Body of pancreas (tissue), 4 donors: ENCODE measurements around the gene SMIM44. TPM values are rescaled to one million over a fixed set of nuclear protein-coding genes. Genes with fewer than 3 reads are reported as not detected.

ENCODE experiments used
- ATAC-seq: fragments of 150-250 bp; one replicate; pipeline ENCODE4 v1.9.1; 2016
- DNase-seq, 4 donors: peaks; one replicate each; pipeline ENCODE4 v3.0.0-alpha.2; 2019
- H3K27ac ChIP-seq, 4 donors: fragments of 200-600 bp; sonication (generic); 1 replicate in 3 of 4; 2 replicates in 1 of 4; pipeline versions ENCODE4 v1.5.1 to v1.6.1; 2016 to 2019; ENCODE audit warnings: mild to moderate bottlenecking in 1 of 4, mixed read lengths in 1 of 4, moderate library complexity in 1 of 4
- H3K27me3 ChIP-seq, 2 donors: fragments of 200-600 bp; sonication (generic); one replicate each; pipeline ENCODE4 v1.6.0; 2016; ENCODE audit warnings: mild to moderate bottlenecking in 1 of 2
- H3K36me3 ChIP-seq, 2 donors: fragments of 200-600 bp; sonication (generic); replicated peaks in 1 of 2; 2 replicates each; pipeline ENCODE4 v1.5.1; 2016; ENCODE audit warnings: low read depth in 2 of 2; ENCODE audit not compliant: insufficient read depth in 1 of 2
- H3K4me1 ChIP-seq: fragments of 200-600 bp; sonication (generic); one replicate; pipeline ENCODE4 v1.6.0; 2016
- H3K4me3 ChIP-seq, 2 donors: fragments of 200-600 bp; sonication (generic); 1 replicate in 1 of 2; 2 replicates in 1 of 2; pipeline ENCODE4 v1.5.1; 2016 to 2019
- H3K9me3 ChIP-seq, 3 donors: fragments of 200-600 bp; sonication (generic); 1 replicate in 2 of 3; 2 replicates in 1 of 3; pipeline ENCODE4 v1.5.1; 2016
- POLR2A ChIP-seq, 3 donors: fragments of 450-650 bp; IDR thresholded peaks; one replicate each; pipeline ENCODE4 v1.6.1; 2016; ENCODE audit warnings: antibody characterized with exemption in 3 of 3, mild to moderate bottlenecking in 2 of 3
- WGBS, 2 donors: methylation state at CpG; one replicate each; pipeline ENCODE4 v1.1.5; 2017; 5-methylcytosine and 5-hydroxymethylcytosine counted together
- intact Hi-C: fragments of 100-400 bp; cut with DNase I; formaldehyde crosslinking; loops from one replicate; pipeline ENCODE4 v1.15.1; 2023
- total RNA-seq, 2 donors: library from RNA; depleted of rRNA; stranded (reverse); fragments of >200 nt; gene quantifications; one replicate each; pipeline ENCODE4 v1.1.0, GENCODE V29; 2016
- TF ChIP-seq, protein P1 (sequence below), 7 experiments: fragments of 450-650 bp in 4 of 7; fragments of 200-600 bp in 3 of 7; sonication (generic) in 3 of 7; IDR thresholded peaks; one replicate each; pipeline ENCODE4 v1.5.1; 2016 to 2019; ENCODE audit warnings: antibody characterized with exemption in 7 of 7

SMIM44 gene
- total RNA-seq, 2 donors from 2014 or later, result not detected

DNA sequence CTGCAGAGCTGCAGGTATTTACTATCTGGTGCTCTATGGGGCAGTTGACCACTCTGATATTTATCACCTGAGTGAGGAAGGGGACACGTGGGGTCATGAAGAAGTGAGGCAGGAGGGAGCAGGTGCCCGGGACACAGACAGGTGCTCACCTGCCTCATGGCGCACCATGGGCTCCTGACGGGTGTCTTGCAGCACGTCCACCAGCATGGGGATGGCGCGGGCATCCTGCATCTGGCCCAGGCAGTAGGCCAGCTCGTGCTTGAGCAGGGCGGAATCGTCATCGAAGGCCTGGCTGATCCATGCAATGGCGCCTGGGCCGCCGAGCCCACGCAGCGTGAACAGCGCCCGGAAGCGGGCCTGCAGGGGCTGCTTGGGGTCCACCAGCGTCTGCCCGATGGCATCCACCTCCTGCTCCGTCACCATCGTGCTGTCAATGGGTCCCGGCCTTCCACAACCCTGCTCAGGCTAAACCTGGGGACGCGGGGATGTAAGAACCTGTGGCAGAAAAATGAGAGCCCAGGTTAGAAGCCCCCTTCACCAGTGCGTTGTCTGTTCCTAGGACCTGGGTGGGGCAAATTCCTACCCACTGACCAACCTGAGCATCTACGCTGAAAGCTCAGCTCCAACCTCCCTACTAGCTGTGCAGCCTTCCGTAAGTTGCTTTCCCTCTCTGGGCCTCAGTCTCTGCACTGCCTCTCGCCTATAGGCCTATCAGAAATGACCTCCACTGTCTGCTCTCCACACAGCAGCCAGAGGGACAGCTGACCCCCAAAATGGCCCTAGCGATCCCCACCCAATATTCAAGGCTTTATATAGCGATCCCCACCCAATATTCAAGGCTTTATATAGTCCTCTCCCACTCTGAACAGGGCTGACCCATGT, 13.4 kb upstream of the SMIM44 start:
- DNase-seq (no peak), ATAC-seq (no peak)
- TF ChIP-seq POLR2A (IDR thresholded peaks at IDR 0.05), result no peak
- TF ChIP-seq, protein P1, sequence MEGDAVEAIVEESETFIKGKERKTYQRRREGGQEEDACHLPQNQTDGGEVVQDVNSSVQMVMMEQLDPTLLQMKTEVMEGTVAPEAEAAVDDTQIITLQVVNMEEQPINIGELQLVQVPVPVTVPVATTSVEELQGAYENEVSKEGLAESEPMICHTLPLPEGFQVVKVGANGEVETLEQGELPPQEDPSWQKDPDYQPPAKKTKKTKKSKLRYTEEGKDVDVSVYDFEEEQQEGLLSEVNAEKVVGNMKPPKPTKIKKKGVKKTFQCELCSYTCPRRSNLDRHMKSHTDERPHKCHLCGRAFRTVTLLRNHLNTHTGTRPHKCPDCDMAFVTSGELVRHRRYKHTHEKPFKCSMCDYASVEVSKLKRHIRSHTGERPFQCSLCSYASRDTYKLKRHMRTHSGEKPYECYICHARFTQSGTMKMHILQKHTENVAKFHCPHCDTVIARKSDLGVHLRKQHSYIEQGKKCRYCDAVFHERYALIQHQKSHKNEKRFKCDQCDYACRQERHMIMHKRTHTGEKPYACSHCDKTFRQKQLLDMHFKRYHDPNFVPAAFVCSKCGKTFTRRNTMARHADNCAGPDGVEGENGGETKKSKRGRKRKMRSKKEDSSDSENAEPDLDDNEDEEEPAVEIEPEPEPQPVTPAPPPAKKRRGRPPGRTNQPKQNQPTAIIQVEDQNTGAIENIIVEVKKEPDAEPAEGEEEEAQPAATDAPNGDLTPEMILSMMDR (IDR thresholded peaks at IDR 0.05), result no peak
- peaks cover 17% of the 10 kb centered on the region for H3K4me1 ChIP-seq
- WGBS, 2 donors, result 88 to 97% methylated on average over 8 to 24 of the region's 32 CpGs
- H3K27me3 ChIP-seq, result no peaks in the 10 kb centered on the region
- H3K9me3 ChIP-seq, result no peaks in the 10 kb centered on the region
- peaks cover 0 to 3% of the 10 kb centered on the region in 2 donors for H3K36me3 ChIP-seq
- H3K4me3 ChIP-seq, result no peak overlapping the region
- no peak overlapping the region for H3K27ac ChIP-seq
- intact Hi-C loops, result no loop called here

- no peaks in the 10 kb centered on the region for H3K9me3 ChIP-seq
- WGBS, 2 donors, result 88 to 89% methylated on average over 10 to 18 of the region's 18 CpGs
- ATAC-seq, result no peak
- intact Hi-C loops, result no loop called here
- no peaks in the 10 kb centered on the region for H3K27me3 ChIP-seq
- H3K36me3 ChIP-seq, result peaks cover 0 to 3% of the 10 kb centered on the region in 2 donors
- no peak overlapping the region for H3K4me3 ChIP-seq
- no peak overlapping the region for H3K27ac ChIP-seq
- no peak for DNase-seq
- TF ChIP-seq POLR2A (IDR thresholded peaks at IDR 0.05), result no peak
- TF ChIP-seq, protein P1 (IDR thresholded peaks at IDR 0.05), result no peak
- H3K4me1 ChIP-seq, result peaks cover 8% of the 10 kb centered on the region
Observed at GRCh38 chr19:3494559-3494958, 11.3 kb upstream of the SMIM44 start.

DNA sequence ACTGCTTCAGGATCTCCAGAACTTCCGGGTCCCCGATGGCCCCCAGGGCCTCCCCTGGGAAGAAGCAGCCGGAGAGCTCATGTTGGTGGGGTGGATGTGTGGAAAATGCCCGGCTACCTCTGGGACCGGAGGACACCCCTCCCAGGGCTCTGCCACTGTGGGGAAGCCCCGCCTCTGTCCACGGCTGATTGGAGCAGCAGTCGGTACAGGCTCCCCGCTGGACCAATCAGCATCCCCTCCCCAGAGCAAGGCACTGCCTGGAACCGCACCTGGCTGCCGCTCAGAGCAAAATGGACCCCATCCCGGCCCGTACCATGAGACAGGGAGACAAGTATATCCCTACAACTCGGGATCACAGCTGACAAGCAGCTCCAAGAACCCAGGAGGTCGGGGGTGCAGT, 10.8 kb upstream of the SMIM44 start:
- intact Hi-C loops, result no loop called here
- Histone ChIP-seq H3K9me3 (no peaks in the 10 kb centered on the region), H3K27ac (no peak overlapping the region), H3K27me3 (no peaks in the 10 kb centered on the region), H3K4me1 (peaks cover 3% of the 10 kb centered on the region), H3K36me3 (peaks cover 0 to 3% of the 10 kb centered on the region in 2 donors), H3K4me3 (no peak overlapping the region)
- no peak for DNase-seq
- WGBS, 2 donors, result 87% methylated on average over 3 to 15 of the region's 15 CpGs
- TF ChIP-seq, protein P1 (IDR thresholded peaks at IDR 0.05), result no peak
- TF ChIP-seq POLR2A (IDR thresholded peaks at IDR 0.05), result no peak
- no peak for ATAC-seq

- intact Hi-C loops, result no loop called here
- TF ChIP-seq, protein P1 (IDR thresholded peaks at IDR 0.05), result no peak
- no peak for TF ChIP-seq POLR2A (IDR thresholded peaks at IDR 0.05)
- peaks cover 0 to 3% of the 10 kb centered on the region in 2 donors for H3K36me3 ChIP-seq
- DNase-seq, result no peak
- no peak for ATAC-seq
- no peak overlapping the region for H3K27ac ChIP-seq
- H3K4me3 ChIP-seq, result no peak overlapping the region
- H3K9me3 ChIP-seq, result no peaks in the 10 kb centered on the region
- 91 to 96% methylated on average over 12 to 14 of the region's 14 CpGs for WGBS, 2 donors
- H3K27me3 ChIP-seq, result no peaks in the 10 kb centered on the region
- H3K4me1 ChIP-seq, result no peaks in the 10 kb centered on the region
Observed at GRCh38 chr19:3493651-3494050, 10.4 kb upstream of the SMIM44 start.
